Dendritic cell treated with granulocyte-macrophage colony-stimulating factor and Interleukin-4, amounts not matched to agents 40 ng/mL and 50 ng/mL, for 4 days (primary cell): ENCODE measurements around the gene JAK1.

Experiments used
- H3K27ac Mint-ChIP-seq: one replicate; pipeline ENCODE4 v1.8.0; 2022; ENCODE audit warnings: mild to moderate bottlenecking, mixed read lengths
- H3K27me3 Mint-ChIP-seq: one replicate; pipeline ENCODE4 v1.8.0; 2022; ENCODE audit warnings: mild to moderate bottlenecking, mixed read lengths
- H3K36me3 Mint-ChIP-seq: one replicate; pipeline ENCODE4 v1.8.0; 2022; ENCODE audit warnings: low read depth, mixed read lengths
- H3K4me1 Mint-ChIP-seq: one replicate; pipeline ENCODE4 v1.8.0; 2022; ENCODE audit warnings: low read depth, mixed read lengths
- H3K4me3 Mint-ChIP-seq: one replicate; pipeline ENCODE4 v1.8.0; 2022; ENCODE audit warnings: mild to moderate bottlenecking, moderate library complexity, mixed read lengths
- H3K9me3 Mint-ChIP-seq: one replicate; pipeline ENCODE4 v1.8.0; 2022; ENCODE audit warnings: mixed read lengths
- intact Hi-C: fragments of 100-400 bp; cut with micrococcal nuclease; formaldehyde crosslinking; loops from one replicate; pipeline ENCODE4 v1.15.0; 2022

The JAK1 gene

DNA sequence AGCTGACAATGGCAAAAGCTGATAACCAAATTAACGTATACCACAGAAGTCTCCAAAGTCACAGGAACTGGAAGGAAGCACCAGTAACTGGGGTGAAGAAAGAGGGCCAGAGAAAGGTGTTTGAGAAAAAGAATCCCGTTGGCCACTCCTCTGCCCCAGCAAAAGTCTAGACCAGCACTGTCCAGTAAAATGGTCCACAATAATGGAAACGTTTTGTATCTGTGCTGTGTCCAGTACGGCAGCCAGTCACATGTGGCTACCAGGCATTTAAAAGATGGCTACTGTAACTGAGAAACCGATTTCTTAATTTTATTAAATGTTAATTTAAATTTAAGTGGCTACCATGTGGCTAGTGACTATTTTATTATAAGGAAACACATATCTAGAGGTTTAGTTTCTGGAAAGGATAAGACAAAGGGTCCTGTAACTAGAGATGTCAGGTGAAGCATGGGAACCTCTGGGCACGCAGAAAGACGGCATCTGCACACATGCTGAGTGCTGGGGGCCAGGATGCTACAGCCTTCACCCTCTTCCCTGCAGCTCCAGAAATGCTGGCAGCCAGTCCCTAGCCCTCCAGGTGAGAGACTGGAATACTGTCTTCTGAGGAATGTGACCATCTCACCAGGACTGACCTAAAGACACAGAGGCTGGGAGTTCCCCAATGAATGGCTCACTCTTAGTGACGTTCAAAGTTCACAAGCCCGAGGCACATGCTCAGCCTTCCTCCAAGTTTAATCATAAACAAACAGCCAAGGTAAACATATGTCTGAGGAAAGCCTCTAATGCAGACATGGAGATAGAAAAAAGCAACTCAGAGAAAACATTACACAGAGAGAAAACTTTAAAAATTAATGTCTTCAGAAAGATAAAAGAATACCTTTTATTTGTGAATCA, 50.7 kb downstream of the JAK1 start:
- intact Hi-C loops, result no loop called here
- Mint-ChIP-seq H3K27me3 (no peaks in the 10 kb centered on the region), H3K4me1 (peaks cover 58% of the 10 kb centered on the region), H3K36me3 (no peaks in the 10 kb centered on the region), H3K9me3 (no peaks in the 10 kb centered on the region), H3K4me3 (no peak overlapping the region), H3K27ac (no peak overlapping the region)

DNA sequence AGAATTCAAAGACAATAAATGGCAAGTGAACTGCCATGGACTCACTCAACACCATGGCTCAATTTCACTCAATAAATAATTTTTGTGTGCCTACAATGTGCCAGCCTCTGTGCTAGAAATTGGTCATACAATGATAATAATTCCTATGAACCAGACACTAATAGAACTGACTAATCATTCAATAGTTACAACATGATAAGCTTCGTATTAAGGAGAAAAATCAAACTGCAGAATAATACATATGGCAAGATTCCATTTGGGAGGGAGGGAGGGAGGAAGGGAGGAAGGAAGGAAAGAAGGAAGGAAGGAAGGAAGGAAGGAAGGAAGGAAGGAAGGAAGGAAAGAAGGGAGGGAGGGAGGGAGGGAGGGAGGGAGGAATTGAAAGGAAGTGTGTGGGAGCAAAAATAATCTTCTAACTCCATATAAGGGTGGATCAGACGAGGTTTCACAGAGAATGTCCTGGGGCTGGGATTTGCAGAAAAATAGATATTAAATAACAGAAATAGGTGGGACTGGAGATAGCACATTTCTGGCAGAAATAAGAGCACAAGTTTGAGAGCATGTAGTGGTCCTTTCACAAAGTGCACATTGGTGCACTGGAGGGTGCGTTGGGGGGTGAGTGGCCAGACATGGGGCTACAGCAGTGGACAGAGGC, 52.9 kb downstream of the JAK1 start:
- no peaks in the 10 kb centered on the region for H3K36me3 Mint-ChIP-seq
- no peak overlapping the region for H3K27ac Mint-ChIP-seq
- no peak overlapping the region for H3K4me3 Mint-ChIP-seq
- peaks cover 75% of the 10 kb centered on the region for H3K4me1 Mint-ChIP-seq
- no peaks in the 10 kb centered on the region for H3K9me3 Mint-ChIP-seq
- H3K27me3 Mint-ChIP-seq, result no peaks in the 10 kb centered on the region
- intact Hi-C loops, result no loop called here

DNA sequence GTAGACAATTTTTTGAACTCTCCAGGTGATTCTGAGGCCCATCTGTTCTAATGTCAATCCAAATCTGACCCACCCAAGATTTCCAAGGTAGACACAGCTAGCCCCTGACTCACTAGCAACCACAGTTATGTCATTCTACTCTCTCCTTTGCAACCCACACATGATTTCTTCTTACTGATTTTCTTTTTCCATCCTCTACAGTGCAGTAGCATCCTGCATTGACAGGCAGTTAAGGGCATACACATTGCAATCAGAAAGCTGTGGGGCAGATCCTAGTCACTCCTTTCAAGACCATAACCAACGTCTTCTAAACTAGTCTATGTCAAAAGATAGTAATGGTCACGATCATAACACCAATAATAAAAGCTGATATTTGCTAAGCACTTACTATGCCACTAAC, 54.2 kb downstream of the JAK1 start:
- H3K9me3 Mint-ChIP-seq, result no peaks in the 10 kb centered on the region
- no peaks in the 10 kb centered on the region for H3K36me3 Mint-ChIP-seq
- peaks cover 67% of the 10 kb centered on the region for H3K4me1 Mint-ChIP-seq
- no peak overlapping the region for H3K27ac Mint-ChIP-seq
- no peaks in the 10 kb centered on the region for H3K27me3 Mint-ChIP-seq
- H3K4me3 Mint-ChIP-seq, result no peak overlapping the region
- intact Hi-C loops, result no loop called here

DNA sequence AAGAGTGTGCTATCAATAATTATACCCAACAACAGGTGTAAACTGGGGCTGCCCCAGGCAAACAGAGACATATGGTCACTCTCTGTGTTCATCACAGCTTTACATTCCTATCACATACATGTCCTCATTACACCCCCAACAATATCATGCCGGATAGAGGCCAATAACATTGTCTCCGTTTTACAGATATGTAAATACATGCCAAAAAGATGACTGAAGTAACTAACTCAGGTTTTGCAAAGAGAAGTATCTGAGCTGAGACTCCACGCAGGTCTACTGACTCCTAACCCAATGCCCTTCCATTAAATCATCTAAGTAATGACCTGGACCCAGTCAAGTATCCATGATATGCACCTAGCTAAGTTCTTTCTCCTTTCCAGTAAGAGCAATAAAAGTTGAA, 55.0 kb downstream of the JAK1 start:
- H3K4me1 Mint-ChIP-seq, result peaks cover 67% of the 10 kb centered on the region
- no peak overlapping the region for H3K4me3 Mint-ChIP-seq
- H3K36me3 Mint-ChIP-seq, result no peaks in the 10 kb centered on the region
- intact Hi-C loops, result no loop called here
- peak overlapping the region; percentile 16 for H3K27ac Mint-ChIP-seq
- H3K9me3 Mint-ChIP-seq, result no peaks in the 10 kb centered on the region
- no peaks in the 10 kb centered on the region for H3K27me3 Mint-ChIP-seq

DNA sequence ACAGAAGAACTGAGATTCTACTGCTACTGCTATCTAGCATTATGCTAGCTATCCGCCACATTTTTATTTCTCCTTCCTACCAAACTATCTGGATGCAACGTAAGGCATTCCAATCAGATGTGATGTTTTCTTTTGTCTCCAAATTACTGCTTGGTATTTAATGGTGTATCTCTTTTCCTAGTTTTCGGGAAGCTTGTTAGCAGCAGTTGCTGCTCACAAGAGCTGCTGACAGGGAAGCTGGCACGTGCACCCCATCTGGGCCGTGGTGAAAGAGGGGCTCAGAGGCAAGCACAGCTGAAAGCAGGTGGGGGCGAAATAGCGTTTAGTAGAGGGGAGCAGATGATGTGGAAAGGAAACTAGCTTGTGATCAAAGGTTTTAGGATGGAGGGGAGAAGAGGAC, 57.3 kb downstream of the JAK1 start:
- Mint-ChIP-seq H3K27ac (no peak overlapping the region), H3K9me3 (no peaks in the 10 kb centered on the region), H3K27me3 (no peaks in the 10 kb centered on the region), H3K4me1 (peaks cover 65% of the 10 kb centered on the region), H3K36me3 (no peaks in the 10 kb centered on the region), H3K4me3 (no peak overlapping the region)
- intact Hi-C loops, result no loop called here

DNA sequence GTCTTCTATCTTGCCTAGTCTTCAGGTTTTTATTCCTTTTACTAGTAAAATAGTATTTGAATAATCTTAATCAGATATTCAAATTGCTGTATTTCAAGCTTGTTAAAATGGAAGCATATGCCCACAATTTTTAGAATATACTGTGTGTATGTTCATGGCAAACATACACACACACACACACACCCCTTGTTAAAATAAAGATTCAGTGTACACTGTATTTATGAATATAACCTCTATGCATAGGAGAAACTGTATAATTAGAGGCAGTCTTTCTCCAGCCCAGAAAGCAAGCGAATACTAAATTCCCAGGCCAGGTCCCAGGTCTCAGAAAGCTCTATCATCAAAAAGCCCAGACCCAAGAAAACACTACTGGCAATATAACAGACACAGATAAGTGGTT, 57.8 kb downstream of the JAK1 start:
- Mint-ChIP-seq H3K27me3 (no peaks in the 10 kb centered on the region), H3K27ac (no peak overlapping the region), H3K36me3 (no peaks in the 10 kb centered on the region), H3K4me1 (peaks cover 62% of the 10 kb centered on the region), H3K9me3 (no peaks in the 10 kb centered on the region), H3K4me3 (no peak overlapping the region)
- intact Hi-C loops, result no loop called here

DNA sequence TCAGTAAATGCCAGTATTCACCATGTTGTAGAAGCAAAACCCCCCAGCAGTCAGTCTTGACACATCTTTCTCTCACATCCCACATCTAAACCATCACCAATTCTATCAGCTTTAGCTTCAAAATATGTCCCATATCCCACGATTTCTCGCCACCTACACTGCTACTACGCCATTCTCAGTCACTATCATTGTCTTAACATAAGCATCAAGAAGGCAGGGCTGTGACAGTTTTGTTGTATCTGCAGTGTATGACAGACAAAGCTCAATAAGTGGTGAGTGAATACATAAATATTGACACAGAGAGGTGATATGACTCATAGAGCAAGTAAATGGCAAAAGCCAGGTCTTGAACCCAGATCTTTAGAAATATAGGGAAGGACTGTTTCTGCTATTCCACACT, 59.9 kb downstream of the JAK1 start:
- H3K4me3 Mint-ChIP-seq, result no peak overlapping the region
- no peak overlapping the region for H3K27ac Mint-ChIP-seq
- no peaks in the 10 kb centered on the region for H3K36me3 Mint-ChIP-seq
- no peaks in the 10 kb centered on the region for H3K27me3 Mint-ChIP-seq
- peaks cover 67% of the 10 kb centered on the region for H3K4me1 Mint-ChIP-seq
- H3K9me3 Mint-ChIP-seq, result no peaks in the 10 kb centered on the region
- intact Hi-C loops, result no loop called here

DNA sequence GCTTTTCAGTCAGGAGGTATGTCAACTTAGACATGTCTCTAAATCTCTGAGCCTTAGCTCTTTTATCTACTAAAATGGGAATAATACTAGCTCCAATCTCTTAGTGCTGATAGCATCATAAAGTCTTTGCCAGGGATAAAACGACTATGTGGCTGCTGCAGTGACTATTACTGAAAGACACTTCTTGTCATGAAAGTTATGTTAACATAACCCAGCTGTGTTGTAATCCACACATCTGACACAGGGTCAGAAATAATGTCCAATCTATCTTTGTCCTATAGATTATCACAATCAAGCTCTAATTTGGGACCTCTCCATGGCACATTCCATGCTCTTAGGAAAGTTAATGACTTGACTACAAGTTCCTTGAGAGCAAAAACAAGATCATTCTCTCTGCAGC, 62.8 kb downstream of the JAK1 start:
- Mint-ChIP-seq H3K4me1 (peaks cover 57% of the 10 kb centered on the region), H3K36me3 (no peaks in the 10 kb centered on the region), H3K4me3 (no peak overlapping the region), H3K9me3 (no peaks in the 10 kb centered on the region), H3K27ac (no peak overlapping the region), H3K27me3 (no peaks in the 10 kb centered on the region)
- intact Hi-C loops, result no loop called here

DNA sequence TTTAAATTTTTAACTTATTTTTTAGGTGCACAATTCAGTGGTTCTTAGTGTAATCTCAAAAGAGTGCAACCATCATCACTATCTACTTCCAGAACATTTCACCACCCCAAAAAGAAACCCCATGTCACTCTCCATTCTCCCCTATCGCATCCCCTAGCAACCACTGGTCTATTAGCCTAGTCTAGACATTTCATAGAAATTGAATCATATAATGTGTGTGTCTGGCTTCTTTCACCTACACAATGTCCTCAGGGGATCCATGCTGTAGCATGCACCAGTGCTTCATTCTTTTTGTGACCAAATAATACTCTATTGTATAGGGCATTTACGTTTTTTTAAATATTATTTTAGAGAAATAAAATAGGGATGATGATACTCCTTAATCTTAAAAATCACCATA, 64.7 kb downstream of the JAK1 start:
- no peak overlapping the region for H3K4me3 Mint-ChIP-seq
- H3K27ac Mint-ChIP-seq, result no peak overlapping the region
- intact Hi-C loops, result no loop called here
- H3K27me3 Mint-ChIP-seq, result no peaks in the 10 kb centered on the region
- H3K9me3 Mint-ChIP-seq, result no peaks in the 10 kb centered on the region
- no peaks in the 10 kb centered on the region for H3K36me3 Mint-ChIP-seq
- peaks cover 65% of the 10 kb centered on the region for H3K4me1 Mint-ChIP-seq

DNA sequence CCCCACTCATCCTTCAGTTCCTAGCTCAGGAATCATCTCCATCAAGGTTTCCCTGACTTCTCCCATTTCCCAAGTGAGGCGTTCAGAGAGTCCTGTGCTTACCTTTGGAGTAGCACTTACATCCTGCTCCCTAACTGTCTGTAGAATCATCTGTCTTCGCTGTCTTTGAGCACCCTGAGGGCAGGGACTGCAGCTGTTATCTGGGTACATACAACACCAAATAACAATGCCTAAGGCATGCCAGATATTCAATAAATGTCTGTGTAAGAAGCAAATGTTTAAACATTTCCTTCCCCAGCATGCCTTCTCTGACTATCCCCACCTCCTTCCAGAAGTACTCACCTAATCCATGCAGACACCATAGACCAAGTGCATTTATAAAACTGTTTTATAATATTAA, 65.4 kb downstream of the JAK1 start:
- H3K4me1 Mint-ChIP-seq, result peaks cover 63% of the 10 kb centered on the region
- H3K27ac Mint-ChIP-seq, result no peak overlapping the region
- no peaks in the 10 kb centered on the region for H3K27me3 Mint-ChIP-seq
- intact Hi-C loops, result no loop called here
- H3K4me3 Mint-ChIP-seq, result no peak overlapping the region
- no peaks in the 10 kb centered on the region for H3K9me3 Mint-ChIP-seq
- no peaks in the 10 kb centered on the region for H3K36me3 Mint-ChIP-seq

DNA sequence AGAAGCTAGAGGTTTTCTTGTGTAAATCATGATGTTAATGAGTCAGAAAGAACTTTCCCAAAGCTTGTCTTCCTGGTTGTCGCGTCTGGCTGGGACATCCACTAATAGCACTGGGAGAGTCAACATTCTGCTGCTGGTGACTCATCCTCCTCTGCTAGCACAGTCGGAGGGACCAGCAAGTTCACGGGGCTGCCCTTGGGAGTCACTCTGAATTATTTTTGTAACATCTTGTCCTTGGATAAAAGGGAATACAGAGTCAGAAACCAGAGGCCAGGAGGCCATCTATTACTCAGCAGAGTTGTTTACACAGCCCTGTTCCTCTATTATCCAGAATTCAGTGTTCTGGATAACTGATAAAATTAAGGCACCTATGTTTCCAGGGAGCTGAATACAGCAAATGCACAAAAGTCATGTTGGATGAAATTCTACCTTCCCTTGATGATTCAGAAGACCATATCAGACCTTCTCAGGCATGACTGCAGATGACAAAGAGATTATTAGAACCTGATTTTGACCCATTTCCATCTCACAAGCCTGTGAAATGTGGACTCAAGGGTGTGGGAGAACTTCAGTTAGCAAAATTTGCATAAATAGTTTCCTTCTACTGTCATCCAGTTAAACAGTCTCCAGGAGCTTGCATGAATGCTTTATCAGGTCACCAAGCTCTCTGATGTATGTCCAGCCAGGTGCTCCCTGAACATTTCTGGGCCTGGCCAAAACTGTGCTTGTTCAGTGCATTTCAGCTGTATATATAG, 68.1 kb downstream of the JAK1 start:
- Mint-ChIP-seq H3K27me3 (no peaks in the 10 kb centered on the region), H3K9me3 (no peaks in the 10 kb centered on the region), H3K27ac (no peak overlapping the region), H3K4me1 (peaks cover 72% of the 10 kb centered on the region), H3K4me3 (no peak overlapping the region), H3K36me3 (no peaks in the 10 kb centered on the region)
- intact Hi-C loops, result no loop called here

DNA sequence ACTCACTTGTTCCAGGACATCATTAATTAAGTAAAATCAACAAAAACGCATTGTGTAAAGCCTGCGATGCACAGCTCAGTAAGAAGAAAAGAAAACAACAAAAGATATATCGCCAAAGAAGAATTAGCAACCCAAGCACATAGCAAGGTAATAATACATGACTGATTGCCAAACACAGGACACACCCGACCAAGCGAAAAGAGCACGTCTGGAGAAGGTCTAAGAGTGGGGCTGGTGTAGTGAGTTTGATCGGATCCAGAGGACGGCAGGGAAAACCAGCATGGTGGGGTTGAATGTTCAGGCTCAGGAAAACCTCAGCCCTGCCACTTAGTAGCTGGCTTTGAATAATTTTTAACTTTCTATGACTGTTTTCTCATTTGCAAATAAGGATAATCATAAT, 69.8 kb downstream of the JAK1 start:
- no peak overlapping the region for H3K27ac Mint-ChIP-seq

DNA sequence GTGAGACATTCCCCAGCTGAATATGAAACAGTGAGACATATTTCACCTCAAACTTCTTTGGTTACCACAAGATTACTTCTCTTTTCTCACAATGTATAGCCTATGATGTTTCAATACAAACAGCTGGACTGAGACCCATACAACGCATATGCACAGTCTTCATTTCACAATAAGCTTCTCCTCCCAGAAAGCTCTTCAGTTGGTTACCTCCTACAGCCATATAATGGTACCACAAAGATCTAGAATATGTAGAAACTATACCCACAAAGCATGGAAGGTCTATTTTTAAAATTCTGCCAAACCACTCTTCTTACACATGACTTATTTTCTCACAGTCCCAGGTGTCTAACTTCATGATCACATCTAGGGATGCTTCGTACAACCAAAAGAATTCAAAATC, 70.8 kb downstream of the JAK1 start:
- Mint-ChIP-seq H3K4me1 (peaks cover 78% of the 10 kb centered on the region), H3K27ac (no peak overlapping the region), H3K36me3 (no peaks in the 10 kb centered on the region), H3K9me3 (no peaks in the 10 kb centered on the region), H3K27me3 (no peaks in the 10 kb centered on the region), H3K4me3 (no peak overlapping the region)
- intact Hi-C loops, result no loop called here

More for the DNA sequence above, 69.8 kb downstream of the JAK1 start:
- no peaks in the 10 kb centered on the region for H3K9me3 Mint-ChIP-seq
- H3K36me3 Mint-ChIP-seq, result no peaks in the 10 kb centered on the region
- intact Hi-C loops, result no loop called here
- no peaks in the 10 kb centered on the region for H3K27me3 Mint-ChIP-seq
- H3K4me1 Mint-ChIP-seq, result peaks cover 75% of the 10 kb centered on the region
- no peak overlapping the region for H3K4me3 Mint-ChIP-seq
